Motor neuron (in vitro differentiated cells): Measurements from ENCODE around the gene ANO4. TPM values are rescaled to one million over a fixed set of nuclear protein-coding genes. Genes with fewer than 3 reads are reported as not detected.

ENCODE experiments used
- ATAC-seq, 8 experiments: fragments of 200-7000 bp; cut with Tn5 transposase; replicated peaks in 6 of 8; 2 replicates each; pipeline ENCODE4 v1.8.0; 2021; ENCODE audit warnings: mild to moderate bottlenecking in 8 of 8, moderate library complexity in 8 of 8
- H3K27ac ChIP-seq, 2 donors: fragments of 250-450 bp; sonication (Bioruptor Pico); 2 replicates each; pipeline ENCODE4 v1.9.0; 2021; ENCODE audit warnings: antibody characterized with exemption in 2 of 2, mild to moderate bottlenecking in 2 of 2, moderate library complexity in 1 of 2
- H3K4me1 ChIP-seq, 2 donors: fragments of 250-450 bp; sonication (Bioruptor Pico); replicated peaks in 1 of 2; 2 replicates each; pipeline ENCODE4 v1.6.1; 2021; ENCODE audit warnings: antibody characterized with exemption in 2 of 2, mild to moderate bottlenecking in 2 of 2, moderate library complexity in 1 of 2
- H3K4me3 ChIP-seq, 5 donors: fragments of 250-450 bp; sonication (Bioruptor Pico); 2 replicates each; pipeline ENCODE4 v1.9.0; 2021; ENCODE audit warnings: antibody characterized with exemption in 5 of 5, mild to moderate bottlenecking in 5 of 5, moderate library complexity in 4 of 5
- WGBS, 10 experiments: fragments of 450-650 bp; shearing (Covaris generic); methylation state at CpG; one replicate each; pipeline ENCODE4 v1.0.0; 2022; 5-methylcytosine and 5-hydroxymethylcytosine counted together
- in situ Hi-C, 9 experiments: fragments of 400-800 bp; cut with MboI; loops; one replicate each; pipeline ENCODE4 v1.15.0; 2021; ENCODE audit warnings: low sequenced_read_pairs in 9 of 9, low pct_unique_long_range_greater_than_20kb in 2 of 9; ENCODE audit not compliant: unreplicated experiment in 9 of 9
- total RNA-seq, 8 experiments: library from RNA; unstranded; fragments of 300-600 nt; gene quantifications; 2 replicates each; pipeline versions ENCODE4 v1.2.3 to v1.2.4, GENCODE V29; 2022

ANO4 gene
- total RNA-seq, 8 experiments from 2014 or later: 0.76 to 27.3 (median 1.7) TPM; not detected in 1

DNA sequence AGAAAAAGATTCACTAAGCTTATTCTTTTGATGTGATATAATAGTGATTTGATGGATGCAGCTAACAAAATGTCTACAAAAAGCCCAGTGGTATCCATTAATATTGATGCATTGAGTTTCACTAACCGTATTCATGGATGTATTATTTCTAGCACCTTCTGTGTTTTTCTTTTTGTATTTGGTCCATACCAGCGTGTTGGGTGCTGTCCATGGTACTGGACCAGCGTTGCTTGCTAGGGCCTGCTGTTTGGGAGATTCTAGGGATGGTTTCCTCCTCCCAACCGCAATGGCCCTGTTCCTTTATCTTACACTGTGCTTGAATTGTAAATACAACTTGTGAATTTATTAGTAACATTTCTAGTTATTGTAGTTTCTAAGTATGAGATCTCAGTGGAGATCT lies 31.7 kb downstream of the ANO4 start:
- Histone ChIP-seq H3K4me3 (no peak overlapping the region), H3K4me1 (no peaks in the 10 kb centered on the region), H3K27ac (no peak overlapping the region)
- no peak for ATAC-seq
- in situ Hi-C loops: loop anchor here in 1 of 9 experiments (25.0 kb wide), 1 partner anchor 486 kb away; no protein-coding TSS in a partner anchor
- WGBS, 10 experiments: 0 to 40% (median 18%) methylated on average over 1 to 4 of the region's 4 CpGs

GRCh38 chr12:100827901-100828520 lies 33.4 kb downstream of the ANO4 start:
- Histone ChIP-seq H3K27ac (no peak overlapping the region), H3K4me1 (no peaks in the 10 kb centered on the region), H3K4me3 (no peak overlapping the region)
- in situ Hi-C loops: loop anchor here in 1 of 9 experiments (25.0 kb wide), 1 partner anchor 484 kb away; no protein-coding TSS in a partner anchor
- WGBS, 10 experiments: 0 to 100% (median 79%) methylated on average over 1 to 4 of the region's 4 CpGs
- peak in 4 of 8 experiments; percentile 54 to 76 (median 62) for ATAC-seq

- no peak overlapping the region for H3K4me3 ChIP-seq
- no peak overlapping the region for H3K27ac ChIP-seq
- in situ Hi-C loops: loop anchor here in 1 of 9 experiments (25.0 kb wide), 1 partner anchor 482 kb away; no protein-coding TSS in a partner anchor
- whole genome bisulfite sequencing, 10 experiments: 0 to 96% (median 83%) methylated on average over 1 to 5 of the region's 6 CpGs; no CpG with 5 or more reads in 1 of the 10 experiments
- no peaks in the 10 kb centered on the region for H3K4me1 ChIP-seq
- no peak for ATAC-seq
Observed at GRCh38 chr12:100830003-100830795, 35.6 kb downstream of the ANO4 start.

- Histone ChIP-seq H3K27ac (no peak overlapping the region), H3K4me3 (no peak overlapping the region), H3K4me1 (no peaks in the 10 kb centered on the region)
- in situ Hi-C loops: loop anchor here in 1 of 9 experiments (25.0 kb wide), 1 partner anchor 479 kb away; no protein-coding TSS in a partner anchor
- ATAC-seq: peak in 2 of 8 experiments; percentile 80 to 89
Observed at GRCh38 chr12:100833282-100833681, 38.7 kb downstream of the ANO4 start.

DNA sequence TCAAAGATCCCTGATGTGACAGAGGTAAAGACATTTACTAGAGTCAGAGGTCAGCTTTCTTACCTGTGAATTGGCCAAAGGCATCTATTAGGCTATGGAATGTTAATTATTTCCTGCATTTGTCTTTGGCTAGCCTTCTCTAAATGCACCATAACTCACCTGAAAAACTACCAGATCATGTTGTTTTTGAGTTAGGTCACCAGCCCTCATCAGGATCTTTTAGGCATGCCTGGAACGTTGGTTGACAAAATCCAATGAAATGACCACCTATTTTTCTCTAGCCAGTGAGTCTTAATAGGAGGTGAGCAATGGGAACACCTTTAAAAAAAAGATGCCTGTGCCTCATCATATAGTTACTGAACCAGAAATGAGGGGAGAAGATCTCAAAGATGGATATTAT lies 46.2 kb downstream of the ANO4 start:
- 0 to 80% (median 45%) methylated on average over 1 of the region's 1 CpG; no CpG with 5 or more reads in 6 of the 10 experiments for WGBS, 10 experiments
- in situ Hi-C loops: loop anchor here in 1 of 9 experiments (25.0 kb wide), 1 partner anchor 472 kb away; no protein-coding TSS in a partner anchor
- Histone ChIP-seq H3K4me1 (no peaks in the 10 kb centered on the region), H3K27ac (no peak overlapping the region), H3K4me3 (no peak overlapping the region)
- no peak for ATAC-seq

- WGBS, 10 experiments: 56 to 86% (median 75%) methylated on average over 1 of the region's 1 CpG; no CpG with 5 or more reads in 5 of the 10 experiments
- in situ Hi-C loops: loop anchor here in 1 of 9 experiments (25.0 kb wide), 1 partner anchor 470 kb away; no protein-coding TSS in a partner anchor
- Histone ChIP-seq H3K27ac (no peak overlapping the region), H3K4me1 (no peaks in the 10 kb centered on the region), H3K4me3 (no peak overlapping the region)
- ATAC-seq: no peak
Observed at GRCh38 chr12:100842156-100842555, 47.6 kb downstream of the ANO4 start.

- H3K4me3 ChIP-seq: no peak overlapping the region
- no peaks in the 10 kb centered on the region for H3K4me1 ChIP-seq
- ATAC-seq: no peak
- 22 to 100% (median 80%) methylated on average over 1 to 2 of the region's 2 CpGs; no CpG with 5 or more reads in 1 of the 10 experiments for WGBS, 10 experiments
- in situ Hi-C loops: loop anchor here in 1 of 9 experiments (25.0 kb wide), 1 partner anchor 469 kb away; no protein-coding TSS in a partner anchor
- H3K27ac ChIP-seq: no peak overlapping the region
Observed at GRCh38 chr12:100843061-100843460, 48.5 kb downstream of the ANO4 start.

DNA sequence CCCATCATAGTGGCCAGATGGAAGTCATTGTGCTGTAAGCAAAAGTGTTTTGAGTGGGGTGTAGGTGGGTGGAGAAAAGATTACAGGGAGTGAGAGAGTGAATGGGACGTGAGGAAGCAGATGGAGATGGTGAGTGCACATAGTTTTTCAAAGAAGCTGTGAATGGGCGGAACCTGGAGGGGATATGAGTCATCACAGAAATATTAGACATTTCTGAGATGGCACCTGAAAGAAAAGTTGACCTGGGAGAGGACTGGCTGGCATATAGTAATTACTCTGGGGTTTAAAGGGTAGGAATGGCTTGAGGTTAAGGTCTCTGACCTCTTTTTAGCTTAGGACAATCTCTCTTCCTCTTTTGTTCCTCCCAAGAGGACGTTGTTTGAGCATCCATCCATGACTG lies 50.5 kb downstream of the ANO4 start:
- peak in 2 of 8 experiments; percentile 68 to 82 for ATAC-seq
- whole genome bisulfite sequencing, 10 experiments: 9 to 100% (median 61%) methylated on average over 1 to 3 of the region's 3 CpGs; no CpG with 5 or more reads in 1 of the 10 experiments
- no peak overlapping the region for H3K27ac ChIP-seq
- in situ Hi-C loops: loop anchor here in 1 of 9 experiments (25.0 kb wide), 1 partner anchor 467 kb away; no protein-coding TSS in a partner anchor
- no peak overlapping the region for H3K4me3 ChIP-seq
- H3K4me1 ChIP-seq: no peaks in the 10 kb centered on the region

DNA sequence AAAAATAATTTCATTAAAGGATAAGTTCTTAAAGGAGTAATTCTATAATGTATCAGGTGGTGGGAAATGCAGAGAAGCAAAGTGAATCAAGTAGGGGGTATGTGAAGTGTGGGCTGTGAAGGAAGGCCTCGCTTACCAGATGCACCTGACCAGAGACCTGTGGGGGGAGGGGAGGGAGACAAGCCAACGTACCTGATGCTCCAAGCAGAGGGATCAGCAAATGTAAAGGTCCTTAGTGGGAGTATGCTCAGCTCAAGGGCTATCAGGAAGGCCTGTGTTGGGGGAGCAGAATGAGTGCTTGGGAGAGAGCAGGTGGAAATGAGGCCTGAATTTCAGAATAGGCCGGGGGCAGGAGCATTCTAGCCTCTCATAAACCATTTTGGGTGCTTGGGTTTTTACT lies 57.1 kb downstream of the ANO4 start:
- no peak overlapping the region for H3K4me3 ChIP-seq
- WGBS, 10 experiments: 20 to 83% (median 50%) methylated on average over 1 to 3 of the region's 3 CpGs; no CpG with 5 or more reads in 4 of the 10 experiments
- in situ Hi-C loops: no loop called here
- no peak overlapping the region for H3K27ac ChIP-seq
- H3K4me1 ChIP-seq: no peaks in the 10 kb centered on the region
- no peak for ATAC-seq

DNA sequence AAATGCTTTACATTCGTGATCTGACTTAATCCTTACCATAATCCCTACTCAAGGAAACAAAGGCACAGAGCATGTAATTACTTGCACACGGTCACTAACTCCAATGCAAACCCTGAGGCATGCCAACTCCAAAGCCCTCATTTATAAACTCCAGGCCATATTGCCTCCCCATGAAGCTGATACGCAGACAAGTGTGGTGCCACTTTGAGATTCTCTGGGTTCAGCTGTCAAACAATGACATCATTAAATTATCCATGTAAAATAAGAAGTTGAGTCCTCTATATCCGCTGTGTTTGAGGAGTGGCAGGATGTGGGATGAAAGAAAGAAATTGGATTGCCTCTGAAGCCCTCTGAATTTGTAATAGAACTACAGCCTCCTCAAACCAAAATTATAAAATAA lies 62.8 kb downstream of the ANO4 start:
- no peaks in the 10 kb centered on the region for H3K4me1 ChIP-seq
- ATAC-seq: no peak
- no peak overlapping the region for H3K27ac ChIP-seq
- in situ Hi-C loops: no loop called here
- H3K4me3 ChIP-seq: no peak overlapping the region
- WGBS, 10 experiments: 25 to 90% (median 67%) methylated on average over 1 to 4 of the region's 4 CpGs; no CpG with 5 or more reads in 1 of the 10 experiments

GRCh38 chr12:100857971-100858370 lies 63.4 kb downstream of the ANO4 start:
- ATAC-seq: no peak
- 25 to 100% (median 83%) methylated on average over 1 of the region's 1 CpG; no CpG with 5 or more reads in 2 of the 10 experiments for WGBS, 10 experiments
- in situ Hi-C loops: no loop called here
- Histone ChIP-seq H3K4me1 (no peaks in the 10 kb centered on the region), H3K4me3 (no peak overlapping the region), H3K27ac (no peak overlapping the region)

GRCh38 chr12:100858656-100859055 lies 64.1 kb downstream of the ANO4 start:
- H3K4me3 ChIP-seq: no peak overlapping the region
- in situ Hi-C loops: no loop called here
- no peak overlapping the region for H3K27ac ChIP-seq
- 38 to 92% (median 67%) methylated on average over 1 of the region's 1 CpG; no CpG with 5 or more reads in 5 of the 10 experiments for WGBS, 10 experiments
- ATAC-seq: no peak
- no peaks in the 10 kb centered on the region for H3K4me1 ChIP-seq

DNA sequence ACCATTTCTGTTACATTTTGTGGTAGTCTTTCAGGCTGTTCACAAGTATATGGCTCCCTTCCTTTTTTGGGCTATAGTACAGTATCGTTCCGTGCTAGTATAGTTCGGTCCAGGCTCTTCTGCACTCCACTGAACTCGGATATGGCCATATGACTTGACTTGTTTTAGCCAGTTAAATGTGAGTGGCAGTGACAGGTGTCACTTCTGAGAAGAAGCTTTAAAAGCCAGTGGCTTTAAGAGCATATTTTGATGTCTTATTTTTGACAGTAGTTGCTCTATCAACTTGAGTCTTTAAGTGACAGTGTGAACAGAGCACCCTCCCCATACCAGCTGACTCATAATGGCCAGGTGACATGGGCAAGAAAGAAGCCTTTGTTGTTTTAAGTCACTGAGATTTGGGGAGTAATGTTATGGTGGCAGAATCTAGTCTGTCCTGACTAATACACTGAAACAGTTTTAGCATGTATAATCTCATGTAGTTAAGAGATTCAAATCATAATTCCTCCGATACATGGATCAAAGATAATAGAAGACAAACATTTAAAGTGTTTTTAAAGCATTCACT lies 64.6 kb downstream of the ANO4 start:
- no peak overlapping the region for H3K4me3 ChIP-seq
- H3K27ac ChIP-seq: no peak overlapping the region
- no peaks in the 10 kb centered on the region for H3K4me1 ChIP-seq
- 51 to 100% (median 95%) methylated on average over 2 to 5 of the region's 5 CpGs; no CpG with 5 or more reads in 2 of the 10 experiments for WGBS, 10 experiments
- no peak for ATAC-seq
- in situ Hi-C loops: no loop called here
